GM12891 (cell line): ENCODE results near the gene ZNF689.

ENCODE experiments used
- POLR2A ChIP-seq: IDR thresholded peaks from 2 replicates; pipeline ENCODE4 v1.6.1; 2011; ENCODE audit warnings: low read depth, low read length, control low read depth
- POLR2AphosphoS5 ChIP-seq: IDR thresholded peaks from 2 replicates; pipeline ENCODE4 v1.6.1; 2011; ENCODE audit warnings: low read depth, low read length, control low read depth
- TAF1 ChIP-seq: IDR thresholded peaks from 2 replicates; pipeline ENCODE4 v1.6.1; 2011; ENCODE audit warnings: low read depth, low read length, control low read depth

- TF ChIP-seq POLR2A (peak; percentile 50; the same call in 1 of the 2 replicates), POLR2AphosphoS5 (no peak), TAF1 (peak; percentile 59)
Observed at GRCh38 chr16:30650369-30651123, 40.4 kb upstream of the ZNF689 start, which contains the start of gene PRR14.
